ENCODE results near the gene CALML5.
"Not testable (repeated sequence)": the region's sequence is repeated elsewhere in the genome, so short reads cannot be mapped to it uniquely, and the experiment has no call there.

Gene CALML5

GRCh38 chr10:5479481-5480161, 19.7 kb downstream of the CALML5 start:
- no peak for DNase-seq

DNA sequence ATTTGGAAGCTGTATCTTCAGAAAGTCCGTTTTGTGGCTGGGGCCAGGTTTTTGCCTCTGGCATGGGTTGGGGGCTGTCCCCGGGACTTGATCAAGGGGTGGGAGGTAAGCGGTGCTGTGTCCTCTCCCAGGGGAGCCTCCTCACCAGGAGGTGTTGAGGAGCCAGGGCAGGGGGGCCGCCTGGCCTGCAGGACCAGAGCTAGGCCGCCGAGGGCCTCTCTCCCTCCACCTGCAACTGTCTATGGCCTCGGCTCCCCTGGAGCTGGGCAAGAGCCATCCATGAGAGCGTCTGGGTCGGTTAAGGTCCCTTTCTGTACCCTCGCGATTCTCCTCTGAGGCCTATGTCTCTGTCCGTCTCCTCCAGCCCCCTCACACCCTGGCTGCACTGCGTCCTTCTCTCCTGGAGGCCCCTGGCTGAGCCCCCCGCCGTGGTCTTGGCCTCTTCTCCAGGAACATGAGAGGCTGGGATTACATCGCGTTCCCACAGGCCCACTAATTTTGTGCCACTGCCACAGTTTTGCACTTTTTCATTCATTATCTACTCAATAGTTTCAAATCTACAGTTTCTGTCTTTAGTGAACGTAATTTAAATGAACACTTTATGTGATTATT, 20.6 kb downstream of the CALML5 start:
- DNase-seq: no peak

GRCh38 chr10:5477948-5478693, 21.2 kb downstream of the CALML5 start:
- no peak for DNase-seq

GRCh38 chr10:5476918-5477525, 22.3 kb downstream of the CALML5 start:
- DNase-seq: no peak

DNA sequence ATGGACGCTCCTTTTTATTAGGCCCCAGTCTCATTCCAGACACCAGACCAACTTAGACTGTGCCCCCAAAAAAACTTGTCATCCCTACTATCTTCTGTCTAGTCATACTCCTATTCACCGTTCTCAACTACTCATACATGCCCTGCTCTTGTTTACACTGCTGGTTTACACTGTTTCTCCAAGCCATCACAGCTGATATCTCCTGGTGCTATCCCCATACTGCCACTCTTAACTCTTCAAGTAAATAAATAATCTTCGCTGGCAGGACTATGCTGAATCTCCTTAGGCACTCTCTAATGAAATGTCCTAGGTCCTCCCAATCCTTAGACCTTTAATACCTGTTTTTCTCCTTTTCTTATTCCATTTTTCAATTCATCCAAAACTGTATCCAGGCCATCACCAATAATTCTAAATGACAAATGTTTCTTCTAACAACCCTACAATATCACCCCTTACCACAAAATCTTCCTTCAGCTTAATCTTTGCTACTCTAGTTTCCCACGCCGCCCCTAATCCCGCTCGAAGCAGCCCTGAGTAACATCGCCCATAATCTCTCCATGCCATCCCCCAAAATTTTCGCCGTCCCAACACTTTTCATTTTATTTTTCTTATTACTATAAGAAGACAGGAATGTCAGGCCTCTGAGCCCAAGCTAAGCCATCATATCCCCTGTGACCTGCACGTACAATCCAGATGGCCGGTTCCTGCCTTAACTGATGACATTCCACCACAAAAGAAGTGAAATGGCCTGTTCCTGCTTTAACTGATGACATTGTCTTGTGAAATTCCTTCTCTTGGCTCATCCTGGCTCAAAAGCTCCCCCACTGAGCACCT, 23.2 kb downstream of the CALML5 start:
- not testable (repeated sequence) for DNase-seq

DNA sequence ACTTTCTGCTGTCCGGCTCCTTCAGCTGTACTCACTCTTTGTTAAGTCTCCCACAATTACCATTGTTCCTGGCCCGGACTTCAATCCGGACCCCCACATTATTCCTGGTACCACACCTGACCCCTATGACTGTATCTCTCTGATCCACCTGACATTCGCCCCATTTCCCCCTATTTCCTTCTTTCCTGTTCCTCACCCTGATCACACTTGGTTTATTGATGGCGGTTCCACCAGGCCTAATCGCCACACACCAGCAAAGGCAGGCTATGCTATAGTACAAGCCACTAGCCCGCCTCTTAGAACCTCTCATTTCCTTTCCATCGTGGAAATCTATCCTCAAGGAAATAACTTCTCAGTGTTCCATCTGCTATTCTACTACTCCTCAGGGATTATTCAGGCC, 24.3 kb downstream of the CALML5 start:
- not testable (repeated sequence) for DNase-seq

DNA sequence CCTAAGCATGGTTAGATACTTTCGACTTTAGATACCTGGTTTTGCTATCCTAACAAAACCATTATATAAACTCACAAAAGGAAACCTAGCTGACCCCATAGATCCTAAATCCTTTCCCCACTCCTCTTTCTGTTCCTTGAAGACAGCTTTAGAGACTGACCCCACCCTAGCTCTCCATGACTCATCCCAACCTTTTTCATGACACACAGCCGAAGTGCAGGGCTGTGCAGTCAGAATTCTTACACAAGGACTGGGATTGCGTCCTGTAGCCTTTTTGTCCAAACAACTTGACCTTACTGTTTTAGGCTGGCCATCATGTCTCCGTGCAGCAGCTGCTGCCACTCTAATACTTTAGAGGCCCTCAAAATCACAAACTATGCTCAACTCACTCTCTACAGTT, 24.7 kb downstream of the CALML5 start:
- DNase-seq: not testable (repeated sequence)

DNA sequence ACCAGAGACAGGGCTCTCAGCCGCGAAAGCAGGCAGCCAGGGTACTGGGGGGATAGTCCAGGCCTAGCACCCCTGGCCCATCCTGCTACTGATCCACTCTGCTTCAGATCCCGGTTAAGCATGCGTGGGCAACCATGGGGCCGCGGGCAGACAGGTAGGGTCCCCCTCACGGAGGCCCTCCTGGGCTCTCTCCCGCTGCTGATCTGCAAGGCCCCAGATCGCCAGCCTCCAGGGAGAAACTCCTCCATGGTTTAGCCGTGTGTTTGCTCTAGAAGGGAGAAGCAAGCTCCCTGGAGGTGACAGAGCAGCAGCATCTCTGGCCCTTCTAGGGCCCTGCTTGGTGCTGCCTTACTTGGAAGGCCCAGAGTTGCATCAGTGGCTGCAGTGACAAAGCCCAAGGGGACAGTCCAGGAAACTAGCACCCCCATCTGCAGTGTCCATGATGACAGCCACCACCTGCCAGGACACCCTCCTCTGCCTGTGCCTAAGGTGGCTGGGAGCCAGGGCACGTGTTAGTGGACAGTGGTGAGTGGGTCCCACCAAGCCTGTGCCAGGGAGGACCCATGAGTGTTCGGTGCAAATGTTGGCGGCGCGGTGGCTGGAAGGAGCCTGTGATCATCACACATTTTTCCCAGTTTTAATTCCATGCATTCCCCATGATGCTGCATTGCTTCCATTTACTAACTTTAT, 29.2 kb downstream of the CALML5 start:
- no peak for DNase-seq

GRCh38 chr10:5469353-5470061, 29.9 kb downstream of the CALML5 start:
- no peak for DNase-seq

DNA sequence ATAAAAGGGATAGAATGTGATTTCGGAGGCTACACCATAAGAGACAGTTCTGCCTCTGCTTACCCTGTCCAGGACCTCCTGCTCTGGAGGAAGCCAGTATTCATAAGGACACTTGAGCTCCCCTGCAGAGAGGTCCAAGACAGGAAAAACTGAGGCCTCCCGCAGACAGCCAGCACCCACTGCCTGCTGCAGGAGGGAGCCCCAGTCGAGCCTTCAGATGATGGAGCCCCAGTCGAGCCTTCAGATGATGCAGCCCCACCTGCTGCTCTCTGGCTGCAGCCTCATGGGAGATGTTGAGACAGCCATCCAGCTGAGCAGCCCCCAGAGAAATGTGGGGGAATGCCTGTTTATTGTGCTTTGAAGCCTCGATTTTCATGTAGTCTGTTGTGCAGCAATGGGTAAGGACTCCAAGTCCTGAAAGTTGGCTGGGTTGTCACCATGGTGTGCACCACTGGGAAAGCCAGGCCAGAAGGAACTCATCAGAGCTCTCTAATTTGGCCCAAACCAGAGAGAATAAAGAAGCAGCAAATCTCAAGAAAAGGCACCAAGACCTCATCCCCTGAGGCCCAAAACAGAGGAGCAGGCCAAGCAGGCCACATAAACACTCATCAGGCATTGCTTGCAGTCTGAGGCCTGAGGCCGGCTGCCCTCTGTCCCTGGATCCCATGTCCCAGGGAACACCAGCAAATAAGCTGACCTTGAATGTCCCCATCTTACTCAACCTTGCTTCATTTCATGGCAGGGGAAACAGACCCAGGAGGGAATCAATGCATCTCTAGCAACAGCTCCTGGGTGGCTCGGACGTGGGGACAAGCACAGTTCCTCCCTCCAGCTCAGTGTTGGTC, 30.9 kb downstream of the CALML5 start:
- no peak for DNase-seq

GRCh38 chr10:5467634-5468255, 31.6 kb downstream of the CALML5 start:
- no peak for DNase-seq

DNA sequence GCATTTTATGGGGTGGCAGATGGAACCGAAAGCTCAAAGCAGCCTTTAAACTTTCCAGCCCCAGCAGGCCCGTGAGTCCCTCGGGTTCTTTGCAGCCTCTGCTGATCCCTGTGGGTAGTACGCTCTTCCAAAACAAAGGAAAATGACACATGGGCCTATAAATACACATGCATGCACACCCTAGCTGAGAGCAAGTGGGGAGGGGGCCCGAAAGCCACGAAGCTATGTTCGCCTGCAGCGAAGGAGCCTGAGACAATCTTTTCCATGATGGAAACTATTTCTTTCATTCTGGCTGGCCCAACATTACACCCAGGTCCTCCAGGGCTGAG, 32.2 kb downstream of the CALML5 start:
- no peak for DNase-seq

- no peak for DNase-seq
Observed at GRCh38 chr10:5466451-5467206, 32.7 kb downstream of the CALML5 start.

DNA sequence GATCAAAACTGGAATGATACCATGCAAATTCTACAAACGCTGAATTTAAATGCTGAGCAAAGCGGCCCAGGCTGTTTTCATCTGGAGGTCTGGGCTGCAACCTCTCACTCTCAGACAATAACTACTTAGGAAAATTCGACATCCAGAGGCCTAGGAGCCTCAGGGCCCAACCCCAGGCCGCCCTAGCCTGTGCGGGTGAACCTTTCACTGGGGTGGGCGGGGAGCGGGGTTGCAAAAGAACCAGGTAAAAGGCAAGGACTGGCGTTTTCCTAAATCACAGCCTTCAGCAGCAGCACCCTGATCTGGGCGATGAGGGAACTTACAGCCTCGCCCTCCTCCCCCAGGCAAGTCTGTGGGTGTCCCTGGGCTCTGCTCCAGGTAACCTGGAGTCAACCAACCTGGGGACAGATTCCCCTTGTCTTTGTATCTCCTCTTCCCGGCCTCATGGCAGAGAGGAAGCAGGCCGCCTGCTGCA, 33.4 kb downstream of the CALML5 start:
- no peak for DNase-seq

DNA sequence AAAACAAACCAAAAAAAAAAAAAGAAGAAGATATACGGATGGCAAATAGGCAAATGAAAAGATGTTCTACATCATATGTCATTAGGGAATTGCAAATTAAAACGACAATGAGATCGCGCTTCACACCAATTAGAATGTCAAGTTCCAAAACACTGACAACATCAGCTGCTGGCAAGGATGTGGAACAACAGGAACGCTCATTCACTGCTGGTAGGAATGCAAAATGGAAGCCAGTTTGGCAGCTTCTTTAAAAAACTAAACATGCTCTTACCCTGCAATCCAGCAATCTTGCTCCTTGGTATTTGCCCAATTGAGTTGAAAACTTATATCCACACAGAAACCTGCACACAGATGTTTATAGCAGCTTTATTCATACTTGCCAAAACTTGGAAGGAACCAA, 34.8 kb downstream of the CALML5 start:
- DNase-seq: no peak

- DNase-seq: no peak
Observed at GRCh38 chr10:5462841-5463293, 36.5 kb downstream of the CALML5 start.

DNA sequence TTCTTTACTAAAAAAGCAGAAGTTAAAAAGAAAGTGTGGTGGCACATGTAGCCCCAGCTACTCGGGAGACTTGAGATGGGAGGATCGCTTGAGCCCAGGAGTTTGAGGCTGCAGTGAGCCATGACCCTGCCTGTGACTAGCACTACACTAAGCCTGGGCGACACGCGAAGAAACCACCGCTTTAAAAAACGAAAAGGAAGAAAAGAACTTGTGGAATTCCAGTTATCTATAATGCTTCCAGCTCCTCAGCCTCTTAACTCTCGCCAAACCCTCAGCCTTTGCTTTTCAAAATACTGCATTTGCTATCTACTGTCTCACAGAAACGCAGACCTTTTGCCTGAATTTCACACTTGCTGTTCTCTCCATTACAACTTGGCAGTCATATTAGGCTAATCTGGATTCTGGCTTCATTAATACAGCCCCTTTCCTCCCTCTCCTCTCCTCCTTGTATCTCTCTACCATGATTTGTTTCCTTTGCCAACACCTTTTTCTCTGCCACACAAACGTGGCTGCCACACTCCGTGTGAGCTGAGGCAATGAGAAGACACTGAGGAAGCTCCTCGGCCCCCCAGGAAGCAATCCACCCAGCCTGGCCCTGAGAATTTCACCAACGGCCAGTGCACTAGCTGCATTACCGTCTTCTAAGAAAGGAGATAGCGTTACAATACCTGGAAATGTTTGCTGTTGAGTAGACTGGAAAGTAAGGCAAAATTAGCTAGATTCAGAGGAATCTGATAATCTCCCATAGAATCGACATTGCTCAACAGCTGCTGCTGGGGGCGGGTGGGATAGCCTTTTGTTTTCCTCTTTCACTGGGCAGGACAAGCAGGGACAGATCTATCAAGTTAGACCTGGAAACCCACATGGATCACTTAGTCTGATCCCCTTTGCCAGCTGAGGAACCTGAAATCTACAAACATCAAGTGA, 37.2 kb downstream of the CALML5 start:
- DNase-seq: no peak

DNA sequence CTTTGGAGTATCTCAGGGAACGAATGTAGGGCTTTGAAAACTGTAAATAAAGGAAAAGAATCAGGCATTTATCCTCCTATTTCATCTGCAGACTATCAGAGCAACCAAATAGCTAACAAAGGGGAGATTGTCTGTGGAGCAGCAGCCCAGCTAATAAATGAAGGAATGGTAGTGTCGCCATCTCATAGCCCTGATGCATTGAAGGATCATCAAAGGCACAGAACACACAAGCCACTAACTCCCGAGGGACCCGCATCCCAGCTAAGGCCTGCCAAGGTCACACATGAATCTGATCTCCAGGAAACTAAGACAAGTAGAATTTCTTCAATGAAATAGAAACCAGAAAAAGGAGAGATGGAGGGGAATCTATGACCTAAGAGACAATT, 38.2 kb downstream of the CALML5 start:
- DNase-seq: no peak

Data from CD4-positive, alpha-beta T cell treated with Interleukin-17A for 4 hours (primary cell).